NCI-H2227 (cell line): ENCODE data around the gene GPAT3.
A peak's percentile ranks its signal among the peaks of the same experiment; 100 is the strongest.
"Not testable (repeated sequence)": the region's sequence is repeated elsewhere in the genome, so short reads cannot be mapped to it uniquely, and the experiment has no call there.

Source experiments
- DNase-seq: peaks from one replicate; lab custom pipeline; 2025; ENCODE audit not compliant: unreplicated experiment; lab: John Stamatoyannopoulos, UW

GPAT3 gene

GRCh38 chr4:83535520-83536361, at the start of gene GPAT3:
TSS of gene GPAT3 (plus strand) at chr4:83536108. CDS start at chr4:83536623, 515 bp downstream.
- DNase-seq = peak; percentile 6

DNA sequence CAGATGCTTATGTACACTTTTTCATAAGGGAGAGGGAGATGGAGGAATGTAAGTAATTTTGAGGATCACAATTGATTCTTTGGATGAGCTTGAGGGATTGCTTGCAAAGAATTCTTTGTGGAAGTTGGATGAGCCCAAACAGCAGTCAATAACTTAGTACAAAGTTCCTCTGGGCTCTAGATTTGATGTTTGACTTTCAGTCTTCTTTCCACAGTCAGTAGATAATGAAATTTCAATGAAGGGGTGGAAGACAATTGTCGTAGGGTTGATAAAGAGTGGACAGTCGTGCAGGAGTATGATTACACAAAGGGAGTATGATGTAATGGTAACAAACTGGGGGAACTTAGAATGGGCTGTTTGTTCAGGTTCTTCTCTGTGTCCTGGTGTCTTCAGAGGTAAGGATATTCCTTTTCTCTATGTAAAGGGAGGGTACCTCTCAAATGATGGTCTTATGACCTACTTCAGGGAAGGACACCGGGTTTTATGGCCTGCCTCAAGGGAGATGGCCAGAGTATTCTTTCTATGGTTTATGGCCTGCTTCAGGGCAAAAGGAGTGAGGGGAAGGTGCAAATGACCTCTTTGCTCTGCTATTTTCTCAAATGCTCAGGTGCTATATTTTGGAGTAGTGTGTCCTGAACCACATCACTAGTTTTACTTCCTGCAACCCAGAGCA, 49.3 kb upstream of the GPAT3 start:
- DNase-seq = no peak

GRCh38 chr4:83489711-83490326, 46.1 kb upstream of the GPAT3 start:
- DNase-seq = no peak

DNA sequence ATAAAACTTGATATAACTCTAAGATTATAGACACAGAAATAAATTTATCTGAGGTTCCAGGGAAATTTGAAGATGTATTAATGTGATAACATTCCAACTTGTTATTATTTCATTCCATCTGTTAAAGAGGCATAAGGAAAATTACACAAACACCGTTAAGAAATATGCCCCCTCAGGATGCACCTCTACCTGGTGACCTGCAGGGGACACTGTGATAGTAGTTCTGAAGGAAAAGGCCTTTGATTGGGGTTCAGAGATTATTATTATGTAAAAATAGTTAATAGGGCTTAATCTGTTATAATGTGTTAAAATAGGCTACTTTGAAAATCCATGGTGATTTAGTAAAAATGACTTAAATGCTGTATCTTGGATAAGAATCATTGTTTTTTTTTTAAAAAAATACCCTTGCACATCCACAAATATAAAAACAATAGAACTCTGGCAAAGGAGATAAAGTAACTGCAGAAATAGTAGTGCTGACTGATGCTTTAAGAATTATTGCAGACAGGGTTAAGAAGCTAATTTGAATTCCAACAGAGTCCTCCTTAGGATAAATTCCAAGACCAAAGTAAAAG, 44.9 kb upstream of the GPAT3 start:
- DNase-seq = peak; percentile 19

- not testable (repeated sequence) for DNase-seq
Measured at GRCh38 chr4:83496085-83496917, 39.6 kb upstream of the GPAT3 start.

- DNase-seq = no peak
Measured at GRCh38 chr4:83498187-83498586, 37.7 kb upstream of the GPAT3 start.

- not testable (repeated sequence) for DNase-seq
Measured at GRCh38 chr4:83501671-83502070, 34.2 kb upstream of the GPAT3 start.

DNA sequence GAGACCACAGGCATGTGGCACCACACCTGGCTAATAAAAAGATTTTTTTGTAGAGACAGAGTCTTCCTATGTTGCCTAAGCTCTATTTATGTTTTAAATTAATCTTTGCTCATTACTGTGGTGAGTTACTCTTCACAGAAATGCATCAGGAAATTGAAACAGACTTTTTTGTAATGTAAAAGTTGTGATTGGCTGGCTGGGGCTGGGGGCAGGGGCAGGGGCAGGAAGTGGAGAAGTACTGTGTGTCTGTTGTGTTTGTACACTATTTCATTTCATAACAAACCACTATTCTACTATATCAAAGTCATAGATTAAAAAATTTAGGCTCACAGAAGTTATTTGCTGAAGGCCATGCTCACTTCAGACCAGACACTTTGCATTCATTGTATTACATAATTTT, 31.9 kb upstream of the GPAT3 start:
- DNase-seq = no peak

DNA sequence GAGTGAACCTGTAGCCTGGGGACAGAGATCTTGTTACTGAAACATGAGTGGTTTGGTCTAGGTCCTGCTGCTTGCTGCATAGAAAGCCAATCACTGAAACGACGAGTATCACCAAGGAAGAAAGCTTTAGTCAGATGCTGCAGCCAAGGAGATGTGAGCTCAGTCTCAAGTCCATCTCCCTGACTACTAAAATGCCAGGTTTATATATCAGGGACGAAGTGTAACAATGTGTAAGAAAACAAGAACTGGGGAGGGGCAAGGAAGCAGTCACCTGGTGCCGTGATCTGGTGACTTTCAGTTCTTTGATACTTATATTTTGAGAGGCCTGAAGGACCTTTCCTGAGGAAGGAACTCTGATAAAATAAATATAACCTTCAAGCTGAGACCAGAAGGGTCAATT, 31.4 kb upstream of the GPAT3 start:
- no peak for DNase-seq

DNA sequence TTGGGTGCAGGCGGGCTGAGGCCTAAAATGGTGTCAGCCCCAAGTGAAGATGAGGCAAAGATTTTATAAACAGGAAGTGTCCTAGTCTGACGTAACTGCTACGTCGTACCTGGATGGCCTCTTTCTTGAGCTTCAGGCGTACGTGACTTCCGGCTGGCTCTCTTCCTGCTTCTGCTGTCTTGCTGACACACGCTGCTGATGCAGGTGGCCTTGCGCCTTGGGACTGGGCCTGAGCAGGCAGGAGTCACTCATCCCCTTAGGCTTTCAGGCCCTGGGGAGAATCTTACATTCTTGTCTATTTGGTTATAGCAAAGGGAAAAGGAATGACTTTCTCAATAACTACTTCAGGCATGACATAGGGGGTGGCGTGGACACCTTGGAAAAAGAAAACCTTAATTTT, 30.9 kb upstream of the GPAT3 start:
- DNase-seq = no peak

DNA sequence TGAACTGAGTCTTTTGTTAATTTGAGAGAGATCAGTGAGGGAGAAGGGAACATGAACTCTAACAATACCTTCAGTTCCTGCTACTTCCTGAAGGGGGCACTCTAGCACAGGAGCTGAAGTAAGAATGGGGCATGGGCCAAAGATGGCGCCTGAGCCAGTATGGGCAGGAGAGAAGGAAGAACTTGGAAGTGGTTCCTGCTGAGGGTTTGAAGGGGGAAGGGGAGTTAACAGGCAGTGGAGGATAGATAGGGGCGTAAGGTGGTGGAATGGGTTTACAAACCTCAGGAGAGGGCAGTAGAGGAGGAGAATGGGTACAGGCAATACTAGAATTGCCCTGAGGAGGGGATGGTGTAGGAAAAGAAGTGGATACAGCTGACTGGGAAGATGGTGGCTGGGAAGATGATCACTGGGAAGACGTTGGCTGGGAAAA, 26.7 kb upstream of the GPAT3 start:
- peak; percentile 14 for DNase-seq

GRCh38 chr4:83510442-83510841, 25.5 kb upstream of the GPAT3 start:
- no peak for DNase-seq

GRCh38 chr4:83516042-83516772, 19.7 kb upstream of the GPAT3 start:
- DNase-seq = no peak

DNA sequence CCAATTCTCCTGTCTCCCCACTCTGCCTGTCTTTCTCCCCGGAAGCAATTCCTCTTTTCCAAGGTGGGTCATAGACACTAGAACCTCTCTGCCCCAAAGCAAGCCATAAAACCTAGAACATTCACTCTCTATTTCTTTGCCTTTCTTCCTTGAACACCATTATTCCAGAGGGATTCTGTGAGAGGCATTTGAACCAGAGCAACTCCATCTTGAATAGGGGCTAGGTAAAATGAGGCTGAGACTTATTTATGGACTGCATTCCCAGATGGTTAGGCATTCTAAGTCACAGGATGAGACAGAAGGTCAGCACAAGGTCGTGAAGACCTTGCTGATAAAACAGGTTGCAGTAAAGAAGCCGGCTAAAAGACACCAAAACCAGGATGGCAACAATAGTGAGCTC, 13.7 kb upstream of the GPAT3 start:
- no peak for DNase-seq

DNA sequence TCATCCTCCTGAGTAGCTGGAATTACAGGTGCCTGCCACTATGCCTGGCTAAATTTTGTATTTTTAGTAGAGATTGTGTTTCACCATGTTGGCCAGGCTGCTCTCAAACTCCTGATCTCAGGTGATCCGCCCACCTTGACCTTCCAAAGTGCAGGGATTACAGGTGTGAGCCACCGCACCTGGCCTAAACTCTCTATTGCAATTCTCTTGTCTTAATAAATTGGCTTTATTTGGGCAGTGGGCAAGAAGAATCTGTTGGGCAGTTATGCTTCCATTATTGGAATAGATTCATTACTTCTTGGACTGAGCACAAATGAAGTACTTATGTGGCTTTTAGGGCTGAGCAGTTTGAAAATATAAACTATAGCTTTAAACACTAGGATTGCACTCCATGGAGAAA, 8.2 kb upstream of the GPAT3 start:
- DNase-seq = no peak

DNA sequence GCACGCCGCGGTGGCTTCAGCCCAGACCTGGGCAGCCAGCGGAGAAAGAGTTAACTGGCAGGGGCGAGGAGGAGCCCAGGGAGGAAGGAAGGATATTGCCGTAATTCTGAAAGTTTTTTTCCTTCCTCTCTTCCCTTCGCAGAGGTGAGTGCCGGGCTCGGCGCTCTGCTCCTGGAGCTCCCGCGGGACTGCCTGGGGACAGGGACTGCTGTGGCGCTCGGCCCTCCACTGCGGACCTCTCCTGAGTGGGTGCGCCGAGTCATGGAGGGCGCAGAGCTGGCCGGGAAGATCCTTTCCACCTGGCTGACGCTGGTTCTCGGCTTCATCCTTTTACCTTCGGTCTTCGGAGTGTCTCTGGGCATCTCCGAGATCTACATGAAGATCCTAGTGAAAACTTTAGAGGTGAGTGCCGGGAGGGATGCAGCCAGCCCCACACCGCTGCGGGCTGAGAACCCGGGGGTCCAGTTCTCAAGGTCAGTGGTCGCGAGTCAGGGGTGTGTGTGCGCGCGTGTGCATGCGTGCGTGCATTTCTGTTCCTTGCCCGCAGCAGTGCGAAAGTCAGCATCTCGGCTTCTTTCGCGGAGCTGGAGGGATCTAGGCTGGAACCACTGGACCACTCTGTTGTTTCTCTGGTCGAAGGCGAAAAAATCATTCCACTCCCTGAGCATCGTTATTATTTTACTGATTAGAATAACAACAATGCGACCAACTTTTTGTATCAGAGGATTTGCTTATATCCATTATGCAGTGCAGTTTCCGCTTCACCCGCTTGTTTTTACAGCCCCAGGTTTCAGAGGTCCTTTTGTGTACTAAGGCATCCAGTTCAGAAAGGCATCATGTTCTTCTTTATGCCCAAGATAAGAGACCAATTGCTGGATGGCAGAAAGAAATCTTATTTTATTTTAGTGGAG, 709 bp downstream of the GPAT3 start:
- no peak for DNase-seq

DNA sequence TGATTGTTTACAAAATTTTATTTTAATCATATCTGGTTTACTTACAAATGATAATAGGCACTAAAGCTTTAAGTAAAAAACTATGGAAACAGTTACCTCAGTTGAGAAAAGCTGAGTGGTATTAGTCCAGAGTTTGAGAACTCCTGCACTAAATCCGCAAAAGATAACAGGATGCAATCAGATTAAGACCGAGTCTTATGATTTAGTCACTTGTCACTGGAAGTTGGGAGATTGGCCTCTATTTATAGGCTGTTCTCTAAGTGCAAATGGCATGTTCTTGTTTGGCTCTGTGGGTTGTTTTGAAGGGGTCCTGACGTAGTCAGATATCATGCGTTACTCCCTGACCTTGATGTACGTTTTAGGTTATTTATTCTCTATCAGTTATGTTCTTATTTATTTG, 6.3 kb downstream of the GPAT3 start:
- no peak for DNase-seq

DNA sequence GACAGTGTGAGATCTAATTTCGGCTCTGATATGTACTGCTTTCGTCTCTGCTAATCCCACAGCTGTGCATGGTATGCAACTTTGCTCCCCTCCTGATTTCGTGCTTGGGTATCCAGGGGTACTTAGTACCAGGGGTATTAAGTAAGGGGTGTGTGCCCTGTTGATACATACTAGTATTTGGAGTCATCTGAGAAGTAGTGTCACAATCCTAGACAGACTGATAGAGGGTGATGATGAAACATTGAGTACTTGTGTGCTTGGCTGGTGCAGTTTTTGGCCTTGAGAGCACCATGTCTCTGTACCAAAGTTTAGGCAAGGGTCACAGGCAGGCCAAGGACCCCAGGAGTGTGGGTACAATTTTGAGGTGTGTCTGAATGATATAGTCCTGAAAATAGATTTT, 10.9 kb downstream of the GPAT3 start:
- no peak for DNase-seq
